ENCODE results near the gene PROSER3. TPM values are rescaled to one million over a fixed set of nuclear protein-coding genes. Genes with fewer than 3 reads are reported as not detected.

Gene PROSER3
- total and polyA plus RNA-seq, 2 donors (not counting 1 experiment from before 2014, with no cell fraction given) = 26.0 to 61.0 TPM

DNA sequence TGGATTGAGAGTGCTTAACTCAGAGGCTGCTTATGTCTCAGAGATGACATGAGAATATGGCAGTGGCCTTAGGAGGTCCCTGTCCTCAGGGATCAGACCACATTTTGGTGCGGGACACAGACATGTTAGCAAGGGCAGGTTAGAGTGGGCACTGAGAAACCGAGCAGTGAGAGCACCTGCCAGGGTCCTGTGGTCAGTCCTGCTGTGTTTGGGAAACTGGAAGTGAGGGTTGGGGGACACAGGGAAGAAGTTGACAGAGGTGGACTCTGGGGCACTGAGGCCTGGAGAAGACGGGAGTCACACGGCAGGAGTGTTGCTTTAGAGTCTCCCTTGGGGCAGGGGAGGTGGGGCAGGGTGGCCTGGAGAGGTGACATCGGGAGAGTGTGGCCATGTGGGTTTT is 23.1 kb upstream of the PROSER3 start:
- ATAC-seq (ENCODE audit: low read depth) (no peak), DNase-seq (no peak)
- Histone ChIP-seq H3K9me3 (ENCODE audit: control extremely low read depth in 1 of 3, control insufficient read depth in 2 of 3, insufficient read depth in 1 of 3, low read length in 2 of 3) (no peaks in the 10 kb centered on the region), H3K4me3 (ENCODE audit: control extremely low read depth in 1 of 5, extremely low read depth in 1 of 5, insufficient read depth in 1 of 5, low read depth in 2 of 5, low read length in 4 of 5) (no peak overlapping the region), H3K4me1 (ENCODE audit: control insufficient read depth in 2 of 2, insufficient read depth in 2 of 2, low read length in 2 of 2) (peaks cover 12 to 22% of the 10 kb centered on the region in 2 donors), H3K27ac (ENCODE audit: low read length in 2 of 2) (no peak overlapping the region), H3K4me2 (replicated peaks; ENCODE audit: low read depth, low read length, poor library complexity, severe bottlenecking) (no peak overlapping the region), H2AFZ (ENCODE audit: insufficient read depth, low read depth, low read length, poor library complexity, severe bottlenecking) (no peak overlapping the region), H3K36me3 (replicated peaks in 1 of 2; ENCODE audit: control extremely low read depth in 1 of 2, control insufficient read depth in 1 of 2, extremely low read depth in 1 of 2, insufficient read depth in 2 of 2, low read length in 1 of 2) (peaks cover 2 to 80% of the 10 kb centered on the region in 2 experiments), H3K79me2 (ENCODE audit: control insufficient read depth, insufficient read depth, low read length) (peaks cover 34% of the 10 kb centered on the region), H4K20me1 (ENCODE audit: control insufficient read depth, insufficient read depth, low read length, poor library complexity, severe bottlenecking) (peaks cover 55% of the 10 kb centered on the region), H3K27me3 (replicated peaks in 1 of 4; ENCODE audit: control extremely low read depth in 1 of 4, control insufficient read depth in 3 of 4, insufficient read depth in 4 of 4, low read length in 3 of 4) (no peaks in the 10 kb centered on the region), H3K9ac (ENCODE audit: low read length) (no peak overlapping the region)
- TF ChIP-seq CTCF (IDR thresholded peaks at IDR 0.05) (no peak), EZH2 (IDR thresholded peaks at IDR 0.05; ENCODE audit: borderline replicate concordance, insufficient read depth, low read depth, low read length, poor library complexity, severe bottlenecking) (no peak)
- H3K27ac Mint-ChIP-seq = no peak overlapping the region
- ChIA-PET POLR2A (no interaction called here), CTCF (interaction anchor here (0.5 kb wide), 1 partner anchor 47 kb away, joined by 3 read pairs; no protein-coding TSS in a partner anchor)
- no peaks in the 10 kb centered on the region for H3K9me3 Mint-ChIP-seq (ENCODE audit: insufficient read depth)
- H3K4me1 Mint-ChIP-seq = peaks cover 28% of the 10 kb centered on the region
- 87% methylated on average over 5 of the region's 5 CpGs for WGBS (ENCODE audit: insufficient coverage)
- no peaks in the 10 kb centered on the region for H3K27me3 Mint-ChIP-seq
- intact Hi-C loops (cut with micrococcal nuclease) = no loop called here
- no peak overlapping the region for H3K4me3 Mint-ChIP-seq

GRCh38 chr19:35736913-35737886 is 20.8 kb upstream of the PROSER3 start:
- peak; percentile 20 for TF ChIP-seq CTCF (IDR thresholded peaks at IDR 0.05)
- TF ChIP-seq EZH2 (IDR thresholded peaks at IDR 0.05; ENCODE audit: borderline replicate concordance, insufficient read depth, low read depth, low read length, poor library complexity, severe bottlenecking) = no peak
- DNase-seq = peak; percentile 53
- Histone ChIP-seq H4K20me1 (ENCODE audit: control insufficient read depth, insufficient read depth, low read length, poor library complexity, severe bottlenecking) (peaks cover 43% of the 10 kb centered on the region), H3K36me3 (replicated peaks in 1 of 2; ENCODE audit: control extremely low read depth in 1 of 2, control insufficient read depth in 1 of 2, extremely low read depth in 1 of 2, insufficient read depth in 2 of 2, low read length in 1 of 2) (peaks cover 0 to 58% of the 10 kb centered on the region in 2 experiments), H3K79me2 (ENCODE audit: control insufficient read depth, insufficient read depth, low read length) (peaks cover 37% of the 10 kb centered on the region), H3K27ac (ENCODE audit: low read length in 2 of 2) (peak overlapping the region; percentile 52 to 62), H3K27me3 (replicated peaks in 1 of 4; ENCODE audit: control extremely low read depth in 1 of 4, control insufficient read depth in 3 of 4, insufficient read depth in 4 of 4, low read length in 3 of 4) (no peaks in the 10 kb centered on the region), H3K4me1 (ENCODE audit: control insufficient read depth in 2 of 2, insufficient read depth in 2 of 2, low read length in 2 of 2) (peaks cover 14 to 39% of the 10 kb centered on the region in 2 donors), H3K9ac (ENCODE audit: low read length) (no peak overlapping the region), H3K4me2 (replicated peaks; ENCODE audit: low read depth, low read length, poor library complexity, severe bottlenecking) (no peak overlapping the region), H2AFZ (ENCODE audit: insufficient read depth, low read depth, low read length, poor library complexity, severe bottlenecking) (no peak overlapping the region), H3K4me3 (ENCODE audit: control extremely low read depth in 1 of 5, extremely low read depth in 1 of 5, insufficient read depth in 1 of 5, low read depth in 2 of 5, low read length in 4 of 5) (no peak overlapping the region), H3K9me3 (ENCODE audit: control extremely low read depth in 1 of 3, control insufficient read depth in 2 of 3, insufficient read depth in 1 of 3, low read length in 2 of 3) (no peaks in the 10 kb centered on the region)
- Mint-ChIP-seq H3K27me3 (no peaks in the 10 kb centered on the region), H3K9me3 (ENCODE audit: insufficient read depth) (no peaks in the 10 kb centered on the region), H3K4me3 (peak overlapping the region; percentile 16), H3K27ac (peak overlapping the region; percentile 85), H3K4me1 (peaks cover 40% of the 10 kb centered on the region)
- WGBS (ENCODE audit: insufficient coverage) = 83% methylated on average over 18 of the region's 22 CpGs
- POLR2A ChIA-PET = no interaction called here
- CTCF ChIA-PET = interaction anchor here (0.6 to 1.5 kb wide), 4 partner anchors 19 to 49 kb away, joined by 3 read pairs; no protein-coding TSS in a partner anchor
- ATAC-seq (ENCODE audit: low read depth) = no peak
- intact Hi-C loops (cut with micrococcal nuclease) = no loop called here

All from B cell (primary cell).